Mucosa of descending colon (tissue), 3 donors: ENCODE measurements around the gene EIF4E1B. TPM values are rescaled to one million over a fixed set of nuclear protein-coding genes. Genes with fewer than 3 reads are reported as not detected.

Experiments
- ATAC-seq: fragments of 200-7000 bp; cut with Tn5 transposase; one replicate; pipeline ENCODE4 v1.9.1; 2020; ENCODE audit warnings: mild to moderate bottlenecking, moderate library complexity
- DNase-seq, 3 donors: peaks; one replicate each; pipeline ENCODE4 v3.0.0-alpha.2; 2020
- H3K36me3 ChIP-seq: fragments of 200-600 bp; one replicate; pipeline ENCODE4 v1.8.0; 2021; ENCODE audit warnings: low read depth, mild to moderate bottlenecking
- H3K4me1 ChIP-seq: fragments of 200-600 bp; one replicate; pipeline ENCODE4 v1.8.0; 2021; ENCODE audit warnings: low read depth, mild to moderate bottlenecking
- H3K4me3 ChIP-seq: fragments of 200-600 bp; one replicate; pipeline ENCODE4 v1.8.0; 2021; ENCODE audit warnings: mild to moderate bottlenecking
- H3K9me3 ChIP-seq: fragments of 200-600 bp; one replicate; pipeline ENCODE4 v1.8.0; 2021; ENCODE audit warnings: mild to moderate bottlenecking
- CTCF ChIP-seq: fragments of 200-600 bp; IDR thresholded peaks from one replicate; pipeline ENCODE4 v1.8.0; 2022; ENCODE audit warnings: antibody characterized with exemption, mild to moderate bottlenecking
- intact Hi-C, 2 donors: fragments of 100-400 bp; cut with DNase I in 1 of 2; cut with micrococcal nuclease in 1 of 2; formaldehyde crosslinking; loops; one replicate each; pipeline versions ENCODE4 v1.11.0 to v1.11.1; 2022; cut with DNase I, micrococcal nuclease
- total RNA-seq, 3 donors: library from RNA; stranded (reverse); fragmentation: NEBNext Ultra II Directional in 2 of 3; extraction: Animal tissue kit (Norgen Biotek cat#: 25700) in 2 of 3; gene quantifications; one replicate each; pipeline versions ENCODE4 v1.2.1 to v1.2.4, GENCODE V29; 2021 to 2023
- donor health status: DM: no; HTN: no; CAD: no; lungs with moderate emphysema.
- donor health status: DM: no; HTN: no; CAD: no.
- donor health status: DM: no; HTN: yes; CAD: no.

The EIF4E1B gene
- total RNA-seq, 3 donors from 2014 or later = not detected

GRCh38 chr5:176601901-176602482, 28.5 kb upstream of the EIF4E1B start:
- intact Hi-C loops = no loop called here
- Histone ChIP-seq H3K4me1 (peaks cover 2% of the 10 kb centered on the region), H3K4me3 (no peak overlapping the region), H3K9me3 (no peaks in the 10 kb centered on the region), H3K36me3 (no peaks in the 10 kb centered on the region)
- ATAC-seq = no peak
- no peak for DNase-seq
- TF ChIP-seq CTCF = no peak

GRCh38 chr5:176603091-176603490, 27.4 kb upstream of the EIF4E1B start:
- no peaks in the 10 kb centered on the region for H3K36me3 ChIP-seq
- intact Hi-C loops = no loop called here
- no peak for DNase-seq
- TF ChIP-seq CTCF = no peak
- H3K4me1 ChIP-seq = no peaks in the 10 kb centered on the region
- H3K4me3 ChIP-seq = no peak overlapping the region
- ATAC-seq = no peak
- no peaks in the 10 kb centered on the region for H3K9me3 ChIP-seq

- Histone ChIP-seq H3K36me3 (no peaks in the 10 kb centered on the region), H3K4me3 (no peak overlapping the region), H3K9me3 (no peaks in the 10 kb centered on the region), H3K4me1 (peaks cover 4% of the 10 kb centered on the region)
- no peak for DNase-seq
- intact Hi-C loops = no loop called here
- no peak for TF ChIP-seq CTCF
- ATAC-seq = no peak
Measured at GRCh38 chr5:176606032-176606431, 24.4 kb upstream of the EIF4E1B start.

- no peak for ATAC-seq
- intact Hi-C loops = no loop called here
- TF ChIP-seq CTCF = no peak
Measured at GRCh38 chr5:176606875-176607274, 23.6 kb upstream of the EIF4E1B start.

GRCh38 chr5:176608142-176608705, 22.3 kb upstream of the EIF4E1B start:
- H3K36me3 ChIP-seq = no peaks in the 10 kb centered on the region
- DNase-seq (no peak), ATAC-seq (no peak)
- TF ChIP-seq CTCF = no peak
- no peaks in the 10 kb centered on the region for H3K9me3 ChIP-seq
- intact Hi-C loops = no loop called here
- H3K4me1 ChIP-seq = peaks cover 4% of the 10 kb centered on the region
- H3K4me3 ChIP-seq = no peak overlapping the region

More at GRCh38 chr5:176606875-176607274, 23.6 kb upstream of the EIF4E1B start:
- Histone ChIP-seq H3K36me3 (no peaks in the 10 kb centered on the region), H3K4me3 (no peak overlapping the region), H3K4me1 (peaks cover 4% of the 10 kb centered on the region), H3K9me3 (no peaks in the 10 kb centered on the region)
- no peak for DNase-seq
